Activated T-cell treated with anti-CD3 and anti-CD28 coated beads, Interleukin-2, amount 50 U/mL, for 4 hours (primary cell): ENCODE results near the gene ROR1. TPM values are rescaled to one million over a fixed set of nuclear protein-coding genes. Genes with fewer than 3 reads are reported as not detected.
"Not testable (repeated sequence)": the region's sequence is repeated elsewhere in the genome, so short reads cannot be mapped to it uniquely, and the experiment has no call there.

Experiments
- ATAC-seq, 2 donors: fragments of 200-7000 bp; cut with Tn5 transposase; one replicate each; pipeline ENCODE4 v1.10.0; 2021
- DNase-seq: peaks from one replicate; pipeline ENCODE4 v3.0.0-alpha.2; 2020
- H3K27me3 Mint-ChIP-seq: one replicate; pipeline ENCODE4 v1.8.0; 2021; ENCODE audit warnings: low read depth, mixed read lengths
- H3K36me3 Mint-ChIP-seq: one replicate; pipeline ENCODE4 v1.8.0; 2022; ENCODE audit warnings: mixed read lengths; ENCODE audit not compliant: insufficient read depth
- H3K4me1 Mint-ChIP-seq: one replicate; pipeline ENCODE4 v1.8.0; 2021; ENCODE audit warnings: low read depth, mixed read lengths
- H3K4me3 Mint-ChIP-seq: one replicate; pipeline ENCODE4 v1.8.0; 2021; ENCODE audit warnings: mild to moderate bottlenecking, moderate library complexity, mixed read lengths
- H3K9me3 Mint-ChIP-seq: one replicate; pipeline ENCODE4 v1.8.0; 2021; ENCODE audit warnings: mixed read lengths
- total RNA-seq, 3 donors: library from RNA; stranded (reverse); gene quantifications; one replicate each; pipeline ENCODE4 v1.2.1, GENCODE V29; 2021

ROR1 gene
- total RNA-seq, 3 donors from 2014 or later: 0.08 to 0.38 (median 0.18) TPM

- Mint-ChIP-seq H3K36me3 (no peaks in the 10 kb centered on the region), H3K27me3 (no peaks in the 10 kb centered on the region), H3K4me3 (no peak overlapping the region), H3K4me1 (no peaks in the 10 kb centered on the region), H3K9me3 (no peaks in the 10 kb centered on the region)
- no peak for DNase-seq
- ATAC-seq: no peak
Observed at GRCh38 chr1:64196074-64196870, 422.5 kb downstream of the ROR1 start.

- no peaks in the 10 kb centered on the region for H3K4me1 Mint-ChIP-seq
- ATAC-seq (no peak), DNase-seq (no peak)
- no peaks in the 10 kb centered on the region for H3K9me3 Mint-ChIP-seq
- no peaks in the 10 kb centered on the region for H3K36me3 Mint-ChIP-seq
- no peaks in the 10 kb centered on the region for H3K27me3 Mint-ChIP-seq
- H3K4me3 Mint-ChIP-seq: no peak overlapping the region
Observed at GRCh38 chr1:64197076-64197475, 423.3 kb downstream of the ROR1 start.

- no peaks in the 10 kb centered on the region for H3K36me3 Mint-ChIP-seq
- ATAC-seq: peak; percentile 58 to 82
- no peak for DNase-seq
Observed at GRCh38 chr1:64199154-64199553, 425.3 kb downstream of the ROR1 start.

GRCh38 chr1:64200064-64200463 is 426.2 kb downstream of the ROR1 start:
- Mint-ChIP-seq H3K27me3 (peaks cover 4% of the 10 kb centered on the region), H3K4me1 (no peaks in the 10 kb centered on the region), H3K9me3 (no peaks in the 10 kb centered on the region), H3K36me3 (no peaks in the 10 kb centered on the region), H3K4me3 (no peak overlapping the region)
- DNase-seq: no peak
- no peak for ATAC-seq

More at GRCh38 chr1:64199154-64199553, 425.3 kb downstream of the ROR1 start:
- H3K4me3 Mint-ChIP-seq: no peak overlapping the region
- no peaks in the 10 kb centered on the region for H3K4me1 Mint-ChIP-seq
- H3K9me3 Mint-ChIP-seq: no peaks in the 10 kb centered on the region
- peaks cover 4% of the 10 kb centered on the region for H3K27me3 Mint-ChIP-seq

GRCh38 chr1:64203420-64203819 is 429.6 kb downstream of the ROR1 start, which contains the start of gene UBE2U:
Gene UBE2U (plus strand): TSS chr1:64203623. CDS start chr1:64204051, 428 bp downstream.
- H3K36me3 Mint-ChIP-seq: no peaks in the 10 kb centered on the region
- no peak within 1 kb of the TSS for H3K4me3 Mint-ChIP-seq
- no peaks in the 10 kb centered on the region for H3K9me3 Mint-ChIP-seq
- DNase-seq: no peak
- no peaks in the 10 kb centered on the region for H3K4me1 Mint-ChIP-seq
- no peak for ATAC-seq
- peaks cover 14% of the 10 kb centered on the region for H3K27me3 Mint-ChIP-seq

GRCh38 chr1:64209221-64209620 is 435.4 kb downstream of the ROR1 start:
- ATAC-seq: no peak
- H3K36me3 Mint-ChIP-seq: no peaks in the 10 kb centered on the region
- H3K4me3 Mint-ChIP-seq: no peak overlapping the region
- no peaks in the 10 kb centered on the region for H3K9me3 Mint-ChIP-seq
- no peak for DNase-seq
- no peaks in the 10 kb centered on the region for H3K4me1 Mint-ChIP-seq
- peaks cover 20% of the 10 kb centered on the region for H3K27me3 Mint-ChIP-seq

GRCh38 chr1:64212031-64212430 is 438.2 kb downstream of the ROR1 start:
- H3K4me1 Mint-ChIP-seq: no peaks in the 10 kb centered on the region
- peaks cover 16% of the 10 kb centered on the region for H3K27me3 Mint-ChIP-seq
- no peaks in the 10 kb centered on the region for H3K36me3 Mint-ChIP-seq
- no peak for ATAC-seq
- no peak overlapping the region for H3K4me3 Mint-ChIP-seq
- no peak for DNase-seq
- no peaks in the 10 kb centered on the region for H3K9me3 Mint-ChIP-seq

GRCh38 chr1:64215576-64215975 is 441.8 kb downstream of the ROR1 start:
- no peaks in the 10 kb centered on the region for H3K36me3 Mint-ChIP-seq
- H3K4me3 Mint-ChIP-seq: no peak overlapping the region
- H3K9me3 Mint-ChIP-seq: no peaks in the 10 kb centered on the region
- DNase-seq (no peak), ATAC-seq (no peak)
- no peaks in the 10 kb centered on the region for H3K4me1 Mint-ChIP-seq
- peaks cover 22% of the 10 kb centered on the region for H3K27me3 Mint-ChIP-seq

- DNase-seq: no peak
- no peaks in the 10 kb centered on the region for H3K36me3 Mint-ChIP-seq
- no peaks in the 10 kb centered on the region for H3K9me3 Mint-ChIP-seq
- peaks cover 9% of the 10 kb centered on the region for H3K4me1 Mint-ChIP-seq
- no peak overlapping the region for H3K4me3 Mint-ChIP-seq
- no peak for ATAC-seq
- peaks cover 22% of the 10 kb centered on the region for H3K27me3 Mint-ChIP-seq
Observed at GRCh38 chr1:64220241-64220640, 446.4 kb downstream of the ROR1 start.

- no peak for DNase-seq
- H3K9me3 Mint-ChIP-seq: no peaks in the 10 kb centered on the region
- ATAC-seq: peak; percentile 82 to 87
- H3K4me3 Mint-ChIP-seq: no peak overlapping the region
- H3K27me3 Mint-ChIP-seq: peaks cover 24% of the 10 kb centered on the region
- H3K4me1 Mint-ChIP-seq: peaks cover 9% of the 10 kb centered on the region
- H3K36me3 Mint-ChIP-seq: no peaks in the 10 kb centered on the region
Observed at GRCh38 chr1:64223329-64224151, 449.7 kb downstream of the ROR1 start.

- not testable (repeated sequence) for H3K9me3 Mint-ChIP-seq, ATAC-seq, H3K4me3 Mint-ChIP-seq, H3K4me1 Mint-ChIP-seq, H3K36me3 Mint-ChIP-seq, DNase-seq
- peaks cover 23% of the 10 kb centered on the region for H3K27me3 Mint-ChIP-seq
Observed at GRCh38 chr1:64224236-64224635, 450.4 kb downstream of the ROR1 start.

- Mint-ChIP-seq H3K4me3 (no peak overlapping the region), H3K9me3 (no peaks in the 10 kb centered on the region), H3K27me3 (peaks cover 13% of the 10 kb centered on the region), H3K4me1 (peaks cover 6% of the 10 kb centered on the region), H3K36me3 (no peaks in the 10 kb centered on the region)
- ATAC-seq (no peak), DNase-seq (no peak)
Observed at GRCh38 chr1:64228167-64228957, 454.5 kb downstream of the ROR1 start.

GRCh38 chr1:64229307-64229706 is 455.5 kb downstream of the ROR1 start:
- Mint-ChIP-seq H3K36me3 (no peaks in the 10 kb centered on the region), H3K4me3 (no peak overlapping the region), H3K4me1 (no peaks in the 10 kb centered on the region), H3K27me3 (peaks cover 16% of the 10 kb centered on the region), H3K9me3 (no peaks in the 10 kb centered on the region)
- ATAC-seq (no peak), DNase-seq (no peak)
